OCI-LY3 (cell line): ENCODE measurements around the gene MYO15A.
A peak's percentile ranks its signal among the peaks of the same experiment; 100 is the strongest.

Experiments used
- H2AFZ ChIP-seq: fragments of 200-600, 300-600 bp; shearing (Covaris generic); 2 replicates; pipeline ENCODE4 v1.6.0; 2014; ENCODE audit warnings: antibody characterized with exemption, low read depth, low read length
- H3K27ac ChIP-seq: fragments of 200-600, 300-600 bp; sonication (generic); 2 replicates; pipeline ENCODE4 v1.5.1; 2014; ENCODE audit warnings: mild to moderate bottlenecking, low read length, moderate library complexity, mixed read lengths
- H3K27me3 ChIP-seq: fragments of 200-600, 300-600 bp; sonication (generic); 2 replicates; pipeline ENCODE4 v1.6.1; 2014; ENCODE audit warnings: low read depth, low read length, mixed read lengths
- H3K36me3 ChIP-seq: fragments of 200-600, 300-600 bp; sonication (generic); replicated peaks from 2 replicates; pipeline ENCODE3; 2014; ENCODE audit warnings: low read depth, low read length, mixed read lengths
- H3K4me1 ChIP-seq: fragments of 300-600, 200-600 bp; sonication (generic); 2 replicates; pipeline ENCODE4 v1.6.1; 2014; ENCODE audit warnings: low read length, mixed read lengths
- H3K4me2 ChIP-seq: fragments of 200-600, 300-600 bp; sonication (generic); 2 replicates; pipeline ENCODE4 v1.6.1; 2014; ENCODE audit warnings: low read length, mixed read lengths
- H3K4me3 ChIP-seq: fragments of 300-600, 200-600 bp; sonication (generic); 2 replicates; pipeline ENCODE4 v1.5.1; 2014; ENCODE audit warnings: antibody characterized with exemption, mild to moderate bottlenecking, low read length, moderate library complexity
- H3K79me2 ChIP-seq: fragments of 300-600, 200-600 bp; shearing (Covaris generic); 2 replicates; pipeline ENCODE4 v1.6.1; 2014; ENCODE audit warnings: mild to moderate bottlenecking, low read length, mixed read lengths
- H3K9ac ChIP-seq: fragments of 300-600, 200-600 bp; shearing (Covaris generic); 2 replicates; pipeline ENCODE4 v1.6.0; 2014; ENCODE audit warnings: mild to moderate bottlenecking, low read length, moderate library complexity
- H3K9me3 ChIP-seq: fragments of 200-600, 300-600 bp; shearing (Covaris generic); 2 replicates; pipeline ENCODE4 v1.6.1; 2014; ENCODE audit warnings: low read length, mixed read lengths; ENCODE audit not compliant: insufficient read depth
- H4K20me1 ChIP-seq: fragments of 200-600, 300-600 bp; sonication (generic); 2 replicates; pipeline ENCODE4 v1.6.1; 2016; ENCODE audit warnings: low read length, mixed read lengths; ENCODE audit not compliant: insufficient read depth
- CTCF ChIP-seq: fragments of 200-600, 300-600 bp; sonication (generic); IDR thresholded peaks from 2 replicates; pipeline ENCODE4 v1.5.1; 2014; ENCODE audit warnings: antibody characterized with exemption, low read length, low read depth
- EZH2phosphoT487 ChIP-seq: fragments of 200-600 bp; shearing (Covaris generic); IDR thresholded peaks from 2 replicates; pipeline ENCODE4 v1.6.1; 2018; ENCODE audit warnings: antibody characterized with exemption, mixed run types, low read depth

Gene MYO15A

GRCh38 chr17:18148586-18148985, 40.0 kb downstream of the MYO15A start:
- Histone ChIP-seq H3K27ac (no peak overlapping the region), H3K9ac (no peak overlapping the region), H3K9me3 (no peaks in the 10 kb centered on the region), H4K20me1 (no peaks in the 10 kb centered on the region), H3K36me3 (no peaks in the 10 kb centered on the region), H3K79me2 (no peaks in the 10 kb centered on the region), H3K4me1 (no peaks in the 10 kb centered on the region), H2AFZ (no peak overlapping the region), H3K4me2 (no peak overlapping the region), H3K4me3 (no peak overlapping the region), H3K27me3 (no peaks in the 10 kb centered on the region)
- TF ChIP-seq EZH2phosphoT487 (no peak), CTCF (no peak)

- Histone ChIP-seq H3K4me3 (no peak overlapping the region), H3K9ac (no peak overlapping the region), H3K27ac (no peak overlapping the region), H3K9me3 (no peaks in the 10 kb centered on the region), H3K4me2 (no peak overlapping the region), H2AFZ (no peak overlapping the region), H3K79me2 (no peaks in the 10 kb centered on the region), H3K27me3 (no peaks in the 10 kb centered on the region), H3K4me1 (no peaks in the 10 kb centered on the region), H3K36me3 (no peaks in the 10 kb centered on the region), H4K20me1 (no peaks in the 10 kb centered on the region)
- TF ChIP-seq CTCF, result no peak
- TF ChIP-seq EZH2phosphoT487, result no peak
These were observed 42.7 kb downstream of the MYO15A start for GRCh38 chr17:18151290-18151689.

- Histone ChIP-seq H2AFZ (no peak overlapping the region), H3K27ac (no peak overlapping the region), H3K79me2 (no peaks in the 10 kb centered on the region), H3K27me3 (no peaks in the 10 kb centered on the region), H4K20me1 (no peaks in the 10 kb centered on the region), H3K36me3 (no peaks in the 10 kb centered on the region), H3K9ac (no peak overlapping the region), H3K4me2 (no peak overlapping the region), H3K9me3 (no peaks in the 10 kb centered on the region), H3K4me3 (no peak overlapping the region), H3K4me1 (peaks cover 6% of the 10 kb centered on the region)
- TF ChIP-seq CTCF, result no peak
- TF ChIP-seq EZH2phosphoT487, result no peak
These were observed 46.6 kb downstream of the MYO15A start for GRCh38 chr17:18155179-18155578.

GRCh38 chr17:18156171-18156975, 47.8 kb downstream of the MYO15A start:
- Histone ChIP-seq H3K27me3 (no peaks in the 10 kb centered on the region), H3K79me2 (no peaks in the 10 kb centered on the region), H3K9ac (no peak overlapping the region)

More at GRCh38 chr17:18156171-18156975, 47.8 kb downstream of the MYO15A start:
- Histone ChIP-seq H3K36me3 (no peaks in the 10 kb centered on the region), H4K20me1 (no peaks in the 10 kb centered on the region), H3K4me2 (no peak overlapping the region), H3K27ac (no peak overlapping the region), H3K9me3 (no peaks in the 10 kb centered on the region), H2AFZ (no peak overlapping the region), H3K4me1 (peaks cover 6% of the 10 kb centered on the region), H3K4me3 (no peak overlapping the region)
- no peak for TF ChIP-seq EZH2phosphoT487
- 0 out of 2 replicates have a peak, but pooled peaks have one; percentile 12 for TF ChIP-seq CTCF
